Dermis microvascular lymphatic vessel endothelial cell (primary cell): ENCODE results near the gene GABRB2. TPM values are rescaled to one million over a fixed set of nuclear protein-coding genes. Genes with fewer than 3 reads are reported as not detected.
"Not testable (repeated sequence)": the region's sequence is repeated elsewhere in the genome, so short reads cannot be mapped to it uniquely, and the experiment has no call there.

Experiments used
- DNase-seq, 2 donors: peaks; one replicate each; pipeline versions ENCODE4 v3.0.0 to v3.0.0-alpha.2; 2010; ENCODE audit warnings: low read depth in 2 of 2
- total RNA-seq: library from RNA; depleted of rRNA; stranded (reverse); fragments of >200 nt; gene quantifications from 2 replicates; pipeline ENCODE4 v1.2.1, GENCODE V29; 2014

Gene GABRB2
- not detected in 2 replicates for total RNA-seq

- peak; percentile 14 to 31 for DNase-seq
Measured at GRCh38 chr5:161546470-161547301, at the start of gene GABRB2. TSS of gene GABRB2 (minus strand) at chr5:161546725. CDS start at chr5:161546643, 82 bp downstream.

GRCh38 chr5:161585798-161586197 lies 39.3 kb upstream of the GABRB2 start:
- DNase-seq: no peak

GRCh38 chr5:161580621-161581020 lies 34.1 kb upstream of the GABRB2 start:
- no peak for DNase-seq

- DNase-seq: no peak
Measured at GRCh38 chr5:161572914-161573313, 26.4 kb upstream of the GABRB2 start.

GRCh38 chr5:161566081-161566480 lies 19.6 kb upstream of the GABRB2 start:
- DNase-seq: no peak

- no peak for DNase-seq
Measured at GRCh38 chr5:161562446-161562845, 15.9 kb upstream of the GABRB2 start.

GRCh38 chr5:161549106-161549505 lies 2.6 kb upstream of the GABRB2 start:
- no peak for DNase-seq

- no peak for DNase-seq
Measured at GRCh38 chr5:161548487-161549094, 2.1 kb upstream of the GABRB2 start.

- no peak for DNase-seq
Measured at GRCh38 chr5:161547738-161548486, 1.4 kb upstream of the GABRB2 start.

- DNase-seq: no peak
Measured at GRCh38 chr5:161547406-161547737, 847 bp upstream of the GABRB2 start.

- no peak for DNase-seq
Measured at GRCh38 chr5:161546095-161546469, 443 bp downstream of the GABRB2 start.

GRCh38 chr5:161545344-161546094 lies 1.0 kb downstream of the GABRB2 start:
- no peak for DNase-seq

GRCh38 chr5:161544350-161544765 lies 2.2 kb downstream of the GABRB2 start:
- DNase-seq: peak; percentile 26 to 62

GRCh38 chr5:161539016-161539415 lies 7.5 kb downstream of the GABRB2 start:
- no peak for DNase-seq

- no peak for DNase-seq
Measured at GRCh38 chr5:161535762-161536161, 10.8 kb downstream of the GABRB2 start.

- no peak for DNase-seq
Measured at GRCh38 chr5:161530700-161531099, 15.8 kb downstream of the GABRB2 start.

GRCh38 chr5:161513942-161514341 lies 32.6 kb downstream of the GABRB2 start:
- DNase-seq: no peak

GRCh38 chr5:161507591-161507990 lies 38.9 kb downstream of the GABRB2 start:
- no peak for DNase-seq

GRCh38 chr5:161505160-161505559 lies 41.4 kb downstream of the GABRB2 start:
- not testable (repeated sequence) for DNase-seq

GRCh38 chr5:161498531-161498930 lies 48.0 kb downstream of the GABRB2 start:
- no peak for DNase-seq

- DNase-seq: no peak
Measured at GRCh38 chr5:161483721-161484120, 62.8 kb downstream of the GABRB2 start.

- no peak for DNase-seq
Measured at GRCh38 chr5:161481922-161482321, 64.6 kb downstream of the GABRB2 start.
